Measurements from ENCODE around the gene TALDO1.

Gene TALDO1

DNA sequence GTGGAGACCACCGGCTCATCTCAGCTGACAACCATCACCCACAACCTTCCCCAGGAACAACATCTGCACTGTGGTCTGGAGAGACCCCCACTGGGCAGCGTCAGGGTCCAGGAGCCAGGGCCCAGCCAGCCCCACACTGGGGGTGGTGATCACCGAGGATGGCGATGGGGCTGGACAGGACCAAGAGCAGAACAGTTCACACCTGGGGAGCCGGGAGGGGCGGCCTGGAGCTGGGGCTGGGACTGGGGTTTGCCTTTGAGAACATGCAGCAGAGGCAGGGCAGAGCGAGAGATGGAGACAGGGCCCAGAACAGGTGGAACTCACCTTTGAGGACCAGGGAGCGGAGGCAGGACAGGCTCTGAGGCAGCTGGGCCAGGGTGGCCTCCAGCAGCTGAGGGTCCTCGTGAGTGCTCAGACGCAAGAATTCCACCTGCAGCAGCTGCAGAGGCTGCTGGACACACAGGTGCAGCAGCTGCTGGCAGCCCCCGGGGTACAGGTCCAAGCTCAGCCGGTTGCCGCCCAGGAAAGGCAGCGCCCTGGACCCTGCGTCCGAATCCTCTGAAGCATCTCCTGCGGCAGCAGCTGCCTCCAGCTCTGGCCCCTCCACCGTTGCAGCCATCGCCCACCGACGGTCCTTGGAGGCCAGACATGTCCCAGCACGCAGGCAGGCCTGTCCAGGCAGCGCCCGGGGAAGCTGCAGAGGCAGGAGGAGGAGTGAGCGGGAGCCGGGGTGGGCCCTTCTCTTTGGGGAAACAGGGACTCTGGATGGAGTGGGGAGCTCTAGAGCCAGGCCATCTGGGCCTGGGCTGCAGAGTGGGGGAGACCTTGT lies 56.7 kb downstream of the TALDO1 start:
- Histone ChIP-seq H3K36me3 (ENCODE audit: control insufficient read depth, insufficient read depth, low read length) (no peaks in the 10 kb centered on the region), H3K9me3 (ENCODE audit: control insufficient read depth, low read length) (no peaks in the 10 kb centered on the region), H3K27ac (no peak overlapping the region), H2AFZ (no peak overlapping the region), H3K9ac (no peak overlapping the region), H3K4me3 (ENCODE audit: low read depth, low read length) (no peak overlapping the region), H3K4me1 (no peaks in the 10 kb centered on the region), H3K27me3 (ENCODE audit: control insufficient read depth, insufficient read depth, low read length) (no peaks in the 10 kb centered on the region), H3K79me2 (no peaks in the 10 kb centered on the region), H3K4me2 (ENCODE audit: low read length) (peak overlapping the region; percentile 65)
- TF ChIP-seq, protein P1, sequence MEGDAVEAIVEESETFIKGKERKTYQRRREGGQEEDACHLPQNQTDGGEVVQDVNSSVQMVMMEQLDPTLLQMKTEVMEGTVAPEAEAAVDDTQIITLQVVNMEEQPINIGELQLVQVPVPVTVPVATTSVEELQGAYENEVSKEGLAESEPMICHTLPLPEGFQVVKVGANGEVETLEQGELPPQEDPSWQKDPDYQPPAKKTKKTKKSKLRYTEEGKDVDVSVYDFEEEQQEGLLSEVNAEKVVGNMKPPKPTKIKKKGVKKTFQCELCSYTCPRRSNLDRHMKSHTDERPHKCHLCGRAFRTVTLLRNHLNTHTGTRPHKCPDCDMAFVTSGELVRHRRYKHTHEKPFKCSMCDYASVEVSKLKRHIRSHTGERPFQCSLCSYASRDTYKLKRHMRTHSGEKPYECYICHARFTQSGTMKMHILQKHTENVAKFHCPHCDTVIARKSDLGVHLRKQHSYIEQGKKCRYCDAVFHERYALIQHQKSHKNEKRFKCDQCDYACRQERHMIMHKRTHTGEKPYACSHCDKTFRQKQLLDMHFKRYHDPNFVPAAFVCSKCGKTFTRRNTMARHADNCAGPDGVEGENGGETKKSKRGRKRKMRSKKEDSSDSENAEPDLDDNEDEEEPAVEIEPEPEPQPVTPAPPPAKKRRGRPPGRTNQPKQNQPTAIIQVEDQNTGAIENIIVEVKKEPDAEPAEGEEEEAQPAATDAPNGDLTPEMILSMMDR (IDR thresholded peaks at IDR 0.05), result no peak

DNA sequence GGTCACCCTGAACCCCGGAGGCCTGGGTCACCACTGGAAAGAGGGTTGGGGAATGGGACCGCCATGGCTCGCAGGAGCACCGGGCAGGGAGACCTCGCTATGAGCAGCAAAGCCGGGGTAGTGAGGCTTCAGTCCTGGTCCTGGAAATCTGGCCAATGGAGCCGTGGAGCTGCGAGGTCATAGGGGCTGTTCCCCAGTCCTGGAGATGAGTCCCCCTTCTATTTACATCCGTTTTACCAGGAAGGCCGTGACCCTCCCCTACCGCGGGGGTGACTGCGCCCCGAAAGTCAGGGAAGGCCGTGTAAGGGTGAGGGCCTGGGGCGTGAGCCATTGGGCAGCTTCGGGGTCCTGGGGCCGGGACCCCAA lies 57.3 kb downstream of the TALDO1 start:
- H3K4me1 ChIP-seq, result no peaks in the 10 kb centered on the region
- H3K79me2 ChIP-seq, result no peaks in the 10 kb centered on the region
- TF ChIP-seq, protein P1 (IDR thresholded peaks at IDR 0.05), result no peak

DNA sequence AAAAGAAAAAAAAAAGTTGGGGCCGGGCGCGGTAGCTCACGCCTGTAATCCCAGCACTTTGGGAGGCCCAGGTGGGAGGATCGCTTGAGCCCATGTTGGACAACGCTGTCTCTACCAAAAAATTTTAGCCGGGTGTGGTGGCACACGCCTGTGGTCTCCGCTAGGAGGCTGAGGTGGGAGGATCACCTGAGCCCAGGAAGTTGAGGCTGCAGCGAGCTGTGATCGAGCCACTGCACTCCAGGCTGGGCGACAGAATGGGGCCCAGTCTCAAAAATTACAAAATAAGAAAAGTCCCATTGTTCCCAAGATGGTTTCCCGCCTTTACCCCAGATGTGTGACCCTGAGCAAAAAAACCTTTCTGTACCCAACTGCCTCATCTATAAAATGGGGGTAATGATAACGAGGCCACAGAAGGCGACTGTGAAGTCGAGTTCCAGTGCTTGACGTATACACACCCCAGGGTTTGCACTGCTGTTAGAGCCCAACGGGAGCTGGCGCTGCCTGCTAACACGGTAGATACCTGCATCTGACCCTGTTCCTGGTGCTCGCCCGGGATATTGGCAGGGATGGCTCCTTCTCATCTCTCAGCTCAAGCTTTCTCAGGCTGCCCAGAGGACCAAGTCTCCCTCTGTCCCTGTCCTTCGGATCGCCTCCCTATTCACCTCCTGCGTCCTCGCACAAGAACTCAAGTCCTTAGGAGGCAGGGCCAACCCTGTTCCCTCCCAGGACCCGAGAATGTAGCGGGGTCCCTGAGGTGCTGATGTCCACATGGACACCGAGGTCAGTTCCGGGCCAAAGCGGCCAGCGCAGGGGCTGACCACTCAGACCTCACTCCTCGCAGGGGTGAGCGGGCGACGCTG lies 61.4 kb downstream of the TALDO1 start:
- Histone ChIP-seq H3K79me2 (peaks cover 3% of the 10 kb centered on the region), H3K4me1 (peaks cover 4% of the 10 kb centered on the region), H3K9ac (peak overlapping the region; percentile 87), H3K9me3 (ENCODE audit: control insufficient read depth, low read length) (no peaks in the 10 kb centered on the region), H3K4me3 (ENCODE audit: low read depth, low read length) (peak overlapping the region; percentile 88), H3K27me3 (ENCODE audit: control insufficient read depth, insufficient read depth, low read length) (no peaks in the 10 kb centered on the region), H3K36me3 (ENCODE audit: control insufficient read depth, insufficient read depth, low read length) (no peaks in the 10 kb centered on the region), H3K27ac (peak overlapping the region; percentile 99), H2AFZ (peak overlapping the region; percentile 96), H3K4me2 (ENCODE audit: low read length) (peak overlapping the region; percentile 92)
- TF ChIP-seq, protein P1 (IDR thresholded peaks at IDR 0.05), result no peak

More for the DNA sequence above, 57.3 kb downstream of the TALDO1 start:
- peak overlapping the region; percentile 65 for H3K4me2 ChIP-seq (ENCODE audit: low read length)
- peak overlapping the region; percentile 31 for H3K4me3 ChIP-seq (ENCODE audit: low read depth, low read length)
- no peaks in the 10 kb centered on the region for H3K27me3 ChIP-seq (ENCODE audit: control insufficient read depth, insufficient read depth, low read length)
- no peak overlapping the region for H3K9ac ChIP-seq
- no peak overlapping the region for H2AFZ ChIP-seq
- no peak overlapping the region for H3K27ac ChIP-seq
- H3K9me3 ChIP-seq (ENCODE audit: control insufficient read depth, low read length), result no peaks in the 10 kb centered on the region
- H3K36me3 ChIP-seq (ENCODE audit: control insufficient read depth, insufficient read depth, low read length), result no peaks in the 10 kb centered on the region

DNA sequence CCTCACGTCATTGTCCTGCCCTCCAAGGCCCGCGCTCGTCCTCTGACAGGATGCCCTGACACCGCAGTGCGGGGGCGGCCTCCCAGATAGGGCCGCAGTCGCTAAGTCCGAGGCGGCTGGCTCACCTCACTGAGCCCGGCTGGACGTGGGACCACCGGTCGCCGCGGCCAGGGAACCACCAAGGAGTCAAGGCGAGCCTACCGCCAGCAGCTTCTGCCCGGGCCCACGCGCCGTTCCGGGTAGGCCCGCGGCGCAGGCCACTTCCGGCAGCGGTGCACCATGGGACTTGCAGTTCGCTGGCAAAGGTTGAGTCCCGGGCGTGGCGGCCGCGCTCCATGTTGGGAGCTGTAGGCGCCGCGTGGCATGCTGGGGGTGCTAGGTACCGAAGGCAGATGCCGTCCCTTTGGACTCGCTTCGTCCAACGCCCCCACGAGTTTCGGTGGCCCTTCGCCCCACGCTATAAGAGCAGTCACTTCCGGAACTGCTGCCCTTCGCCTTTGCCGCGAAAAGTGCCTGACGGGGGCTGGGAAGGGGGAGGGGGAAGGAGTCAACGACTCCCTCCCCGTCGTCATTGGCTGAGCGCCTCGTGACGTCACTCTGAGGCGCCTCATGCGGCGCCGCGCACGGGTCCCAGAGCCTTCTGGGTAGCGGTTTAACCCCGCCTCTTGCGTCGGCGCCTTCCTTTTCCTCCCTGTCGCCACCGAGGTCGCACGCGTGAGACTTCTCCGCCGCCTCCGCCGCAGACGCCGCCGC lies 62.2 kb downstream of the TALDO1 start, which contains the start of gene RPLP2:
Gene RPLP2, plus strand, starts transcription at position 681 of the 753 bp plus-strand sequence. CDS start 268 bp downstream, outside the sequence.
- no peaks in the 10 kb centered on the region for H3K9me3 ChIP-seq (ENCODE audit: control insufficient read depth, low read length)
- peak within 1 kb of the TSS; percentile 92 for H3K4me2 ChIP-seq (ENCODE audit: low read length)
- H2AFZ ChIP-seq, result peak within 1 kb of the TSS; percentile 96
- peaks cover 3% of the 10 kb centered on the region for H3K79me2 ChIP-seq
- peaks cover 4% of the 10 kb centered on the region for H3K4me1 ChIP-seq
- peak within 1 kb of the TSS; percentile 99 for H3K27ac ChIP-seq
- H3K36me3 ChIP-seq (ENCODE audit: control insufficient read depth, insufficient read depth, low read length), result no peaks in the 10 kb centered on the region
- H3K27me3 ChIP-seq (ENCODE audit: control insufficient read depth, insufficient read depth, low read length), result no peaks in the 10 kb centered on the region
- peak within 1 kb of the TSS; percentile 88 for H3K4me3 ChIP-seq (ENCODE audit: low read depth, low read length)
- TF ChIP-seq, protein P1 (IDR thresholded peaks at IDR 0.05), result no peak
- peak within 1 kb of the TSS; percentile 87 for H3K9ac ChIP-seq
